Stimulated activated naive B cell treated with anti-CD40 and anti-IgM and Interleukin-4, amounts not matched to agents 10 μg/mL and 1 μg/mL and 100 μg/mL, for 72 hours (primary cell): ENCODE data around the gene GFM1.

Experiments
- ATAC-seq, 2 donors: fragments of 150-1000 bp; cut with Tn5 transposase; replicated peaks; 2 replicates each; pipeline ENCODE4 v1.10.0; 2021; ENCODE audit warnings: moderate library complexity in 1 of 2
- DNase-seq: peaks from one replicate; pipeline ENCODE4 v3.0.0; 2021
- H3K27ac Mint-ChIP-seq: one replicate; pipeline ENCODE4 v1.8.0; 2022; ENCODE audit warnings: mild to moderate bottlenecking, mixed read lengths
- H3K27me3 Mint-ChIP-seq, 2 donors: one replicate each; pipeline ENCODE4 v1.8.0; 2022; ENCODE audit warnings: mixed read lengths in 2 of 2
- H3K36me3 Mint-ChIP-seq, 2 donors: one replicate each; pipeline ENCODE4 v1.8.0; 2022; ENCODE audit warnings: mixed read lengths in 2 of 2, mild to moderate bottlenecking in 1 of 2
- H3K4me1 Mint-ChIP-seq, 2 donors: one replicate each; pipeline ENCODE4 v1.8.0; 2022; ENCODE audit warnings: mixed read lengths in 2 of 2, mild to moderate bottlenecking in 1 of 2
- H3K4me3 Mint-ChIP-seq, 2 donors: one replicate each; pipeline ENCODE4 v1.8.0; 2022; ENCODE audit warnings: mild to moderate bottlenecking in 2 of 2, mixed read lengths in 2 of 2, moderate library complexity in 1 of 2
- H3K9me3 Mint-ChIP-seq, 2 donors: one replicate each; pipeline ENCODE4 v1.8.0; 2022; ENCODE audit warnings: mixed read lengths in 2 of 2, mild to moderate bottlenecking in 1 of 2

The GFM1 gene

DNA sequence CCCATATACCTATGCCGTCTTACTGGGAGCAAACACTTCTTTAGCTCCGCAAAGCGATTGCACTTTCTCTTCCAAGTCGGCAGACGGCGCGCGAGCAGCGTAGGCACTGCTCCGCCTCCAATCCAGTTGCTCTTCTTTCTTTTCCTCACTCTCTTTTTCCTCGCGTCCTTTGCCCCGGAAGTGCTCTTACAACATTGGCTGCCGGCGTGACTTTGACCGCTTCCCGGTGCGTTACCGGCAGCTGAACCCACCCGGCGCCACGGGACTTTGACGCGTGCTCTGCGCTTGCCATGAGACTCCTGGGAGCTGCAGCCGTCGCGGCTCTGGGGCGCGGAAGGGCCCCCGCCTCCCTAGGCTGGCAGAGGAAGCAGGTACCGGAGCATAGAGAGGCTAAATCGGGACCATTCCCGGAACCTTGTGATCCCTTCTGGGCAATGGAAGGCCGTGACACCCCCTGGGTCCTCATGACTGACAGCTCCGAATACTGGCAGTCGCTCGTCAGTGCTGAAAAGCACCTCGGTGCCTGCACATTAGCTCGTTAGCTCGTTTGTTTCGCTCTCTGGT lies at the start of gene GFM1:
Gene GFM1 (plus strand): TSS at position 183 of the 564 bp plus-strand sequence. CDS start 108 bp downstream, at position 291.
- peak; percentile 96 to 99 for ATAC-seq
- H3K9me3 Mint-ChIP-seq: no peaks in the 10 kb centered on the region
- DNase-seq: peak; percentile 89
- H3K4me3 Mint-ChIP-seq: peak within 1 kb of the TSS; percentile 95 to 99
- no peaks in the 10 kb centered on the region for H3K27me3 Mint-ChIP-seq
- H3K4me1 Mint-ChIP-seq: peaks cover 0 to 13% of the 10 kb centered on the region in 2 donors
- H3K36me3 Mint-ChIP-seq: peaks cover 11 to 16% of the 10 kb centered on the region in 2 donors
- peak within 1 kb of the TSS; percentile 97 for H3K27ac Mint-ChIP-seq

- no peak overlapping the region for H3K4me3 Mint-ChIP-seq
- ATAC-seq (no peak), DNase-seq (no peak)
- H3K4me1 Mint-ChIP-seq: no peaks in the 10 kb centered on the region
- H3K9me3 Mint-ChIP-seq: no peaks in the 10 kb centered on the region
- H3K27me3 Mint-ChIP-seq: no peaks in the 10 kb centered on the region
- no peak overlapping the region for H3K27ac Mint-ChIP-seq
- H3K36me3 Mint-ChIP-seq: no peaks in the 10 kb centered on the region
These were observed 43.5 kb upstream of the GFM1 start for GRCh38 chr3:158600787-158601186.

DNA sequence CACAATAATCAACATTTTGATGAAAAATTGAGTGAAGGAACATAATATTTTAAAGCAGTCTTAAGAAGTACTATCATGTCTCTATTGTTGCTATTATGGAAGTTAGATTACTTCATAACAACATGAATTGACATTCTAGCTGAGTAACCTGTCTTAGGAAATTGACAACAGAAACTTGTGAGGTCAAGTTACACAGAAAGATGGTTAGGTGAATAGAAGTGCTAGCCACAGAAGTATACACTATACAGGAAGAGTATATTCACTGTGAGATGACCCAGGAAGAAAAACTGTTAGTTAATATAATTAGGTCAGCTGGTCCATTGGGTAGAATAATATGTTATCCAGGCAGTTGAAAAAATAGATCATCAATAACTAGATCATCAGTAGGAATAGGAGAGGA lies 42.1 kb upstream of the GFM1 start:
- DNase-seq (no peak), ATAC-seq (no peak)
- H3K27me3 Mint-ChIP-seq: no peaks in the 10 kb centered on the region
- no peaks in the 10 kb centered on the region for H3K4me1 Mint-ChIP-seq
- no peak overlapping the region for H3K27ac Mint-ChIP-seq
- H3K4me3 Mint-ChIP-seq: no peak overlapping the region
- no peaks in the 10 kb centered on the region for H3K9me3 Mint-ChIP-seq
- no peaks in the 10 kb centered on the region for H3K36me3 Mint-ChIP-seq

- no peak overlapping the region for H3K27ac Mint-ChIP-seq
- no peaks in the 10 kb centered on the region for H3K36me3 Mint-ChIP-seq
- DNase-seq (no peak), ATAC-seq (no peak)
- no peaks in the 10 kb centered on the region for H3K4me1 Mint-ChIP-seq
- peaks cover 12 to 15% of the 10 kb centered on the region in 2 donors for H3K27me3 Mint-ChIP-seq
- H3K9me3 Mint-ChIP-seq: peaks cover 5 to 14% of the 10 kb centered on the region in 2 donors
- no peak overlapping the region for H3K4me3 Mint-ChIP-seq
These were observed 26.1 kb upstream of the GFM1 start for GRCh38 chr3:158617982-158618875.

- Mint-ChIP-seq H3K4me1 (no peaks in the 10 kb centered on the region), H3K9me3 (peaks cover 5% of the 10 kb centered on the region in 2 donors), H3K4me3 (no peak overlapping the region)
These were observed 18.4 kb upstream of the GFM1 start for GRCh38 chr3:158625881-158626280.

DNA sequence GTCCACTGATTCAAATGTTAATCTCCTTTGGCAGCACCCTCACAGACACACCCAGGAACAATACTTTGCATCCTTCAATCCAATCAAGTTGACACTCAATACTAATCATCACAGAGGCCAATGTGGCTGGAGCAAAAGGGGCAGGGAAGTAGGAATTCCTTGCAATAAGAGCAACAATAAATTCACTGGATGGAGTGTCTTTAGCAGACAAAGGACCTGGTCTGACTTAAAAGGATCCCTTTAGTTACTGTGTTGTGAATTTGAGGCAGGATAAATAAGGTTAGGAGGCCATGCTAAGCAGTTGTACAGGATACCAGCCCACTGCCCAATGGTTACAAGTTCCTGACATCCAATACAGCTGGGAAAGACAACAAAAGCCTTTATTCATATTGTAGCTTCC lies 12.3 kb upstream of the GFM1 start:
- H3K27ac Mint-ChIP-seq: no peak overlapping the region
- H3K4me1 Mint-ChIP-seq: no peaks in the 10 kb centered on the region
- H3K9me3 Mint-ChIP-seq: peaks cover 0 to 2% of the 10 kb centered on the region in 2 donors
- ATAC-seq (no peak), DNase-seq (no peak)
- H3K4me3 Mint-ChIP-seq: no peak overlapping the region
- H3K27me3 Mint-ChIP-seq: peaks cover 32 to 52% of the 10 kb centered on the region in 2 donors
- peaks cover 0 to 2% of the 10 kb centered on the region in 2 donors for H3K36me3 Mint-ChIP-seq

More at GRCh38 chr3:158625881-158626280, 18.4 kb upstream of the GFM1 start:
- Mint-ChIP-seq H3K36me3 (no peaks in the 10 kb centered on the region), H3K27me3 (peaks cover 31 to 34% of the 10 kb centered on the region in 2 donors), H3K27ac (no peak overlapping the region)
- ATAC-seq (no peak), DNase-seq (no peak)

GRCh38 chr3:158640646-158641045 lies 3.7 kb upstream of the GFM1 start:
- DNase-seq (no peak), ATAC-seq (no peak)
- Mint-ChIP-seq H3K4me1 (peaks cover 0 to 6% of the 10 kb centered on the region in 2 donors), H3K9me3 (peaks cover 0 to 2% of the 10 kb centered on the region in 2 donors), H3K36me3 (peaks cover 0 to 2% of the 10 kb centered on the region in 2 donors), H3K4me3 (no peak overlapping the region), H3K27me3 (no peaks in the 10 kb centered on the region), H3K27ac (no peak overlapping the region)

DNA sequence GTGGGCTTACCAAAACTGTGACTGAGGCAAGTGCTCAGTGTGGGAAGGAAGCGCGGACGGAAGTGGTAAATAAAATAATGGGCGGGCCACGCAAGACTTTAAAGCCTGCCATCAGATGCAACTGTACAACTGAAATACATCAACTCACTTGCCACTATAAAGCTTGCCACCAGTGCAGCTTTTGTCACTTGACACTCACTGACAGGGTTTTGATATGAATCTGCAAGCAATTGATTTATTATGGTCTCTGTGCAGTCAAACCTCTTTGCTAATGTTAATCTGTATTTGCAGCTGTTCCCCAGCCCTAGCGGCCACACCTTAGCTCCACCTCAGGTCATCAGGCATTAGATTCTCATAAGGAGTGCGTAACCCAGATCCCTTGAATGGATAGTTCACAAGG lies 2.3 kb upstream of the GFM1 start:
- DNase-seq: no peak
- Mint-ChIP-seq H3K27ac (no peak overlapping the region), H3K4me1 (peaks cover 0 to 11% of the 10 kb centered on the region in 2 donors), H3K9me3 (no peaks in the 10 kb centered on the region), H3K36me3 (peaks cover 2% of the 10 kb centered on the region in 2 donors), H3K4me3 (no peak overlapping the region), H3K27me3 (no peaks in the 10 kb centered on the region)
- ATAC-seq: no peak

DNA sequence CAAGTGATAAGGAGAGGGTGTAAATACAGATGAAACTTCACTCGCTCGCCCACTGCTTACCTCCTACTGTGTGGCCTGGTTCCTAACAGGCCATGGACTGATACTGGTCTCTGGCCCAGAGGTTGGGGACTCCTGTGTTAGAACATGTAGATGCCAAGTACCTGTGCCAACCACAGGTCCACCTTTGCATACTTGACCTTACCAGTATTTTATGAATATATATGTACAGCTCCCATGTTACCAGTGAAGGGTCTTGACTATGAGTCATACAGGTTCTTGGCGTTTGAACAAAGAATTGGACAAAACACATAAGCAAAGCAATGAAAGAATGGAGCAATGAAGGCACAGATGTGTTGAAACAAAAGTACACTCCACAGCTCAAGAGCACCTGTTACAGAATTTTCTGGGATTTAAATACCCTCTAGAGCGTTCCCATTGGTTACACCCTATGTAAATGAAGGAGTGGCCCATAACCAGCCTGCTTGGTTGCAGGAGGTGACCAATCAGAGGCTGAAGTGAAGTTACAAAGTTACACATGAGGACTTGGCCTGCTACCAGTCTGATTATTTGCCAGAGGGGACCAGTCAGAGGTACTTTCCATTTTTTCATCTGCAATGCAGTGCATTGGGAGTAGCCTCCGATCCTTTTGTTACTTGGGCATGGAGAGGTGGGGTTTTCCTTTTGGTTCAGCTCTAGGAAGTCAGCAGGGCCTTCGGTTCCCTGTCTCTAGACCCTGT lies 1.7 kb upstream of the GFM1 start:
- Mint-ChIP-seq H3K4me3 (no peak overlapping the region), H3K9me3 (no peaks in the 10 kb centered on the region), H3K4me1 (peaks cover 0 to 11% of the 10 kb centered on the region in 2 donors), H3K27ac (no peak overlapping the region), H3K27me3 (no peaks in the 10 kb centered on the region), H3K36me3 (peaks cover 2 to 3% of the 10 kb centered on the region in 2 donors)
- DNase-seq (no peak), ATAC-seq (no peak)

DNA sequence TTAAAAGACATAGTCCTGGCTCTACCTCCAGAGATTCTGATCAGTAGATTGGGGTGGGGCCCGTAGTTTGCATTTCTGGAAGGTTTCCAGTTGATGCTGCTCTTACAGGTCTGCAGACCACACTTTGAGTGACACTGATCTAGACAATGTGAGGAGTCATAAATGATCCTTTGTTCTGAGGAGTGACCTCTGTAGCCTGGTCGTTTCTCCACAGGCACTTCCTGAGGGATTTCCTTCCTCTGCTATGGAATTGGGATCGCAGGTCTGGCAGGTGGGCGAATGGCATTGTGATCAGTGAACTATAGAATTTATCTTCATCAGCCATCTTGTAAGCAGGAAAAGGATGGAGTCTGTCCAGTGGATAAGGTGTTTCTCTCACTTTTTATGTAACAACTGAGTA lies 5.5 kb downstream of the GFM1 start:
- DNase-seq: no peak
- Mint-ChIP-seq H3K27me3 (no peaks in the 10 kb centered on the region), H3K9me3 (no peaks in the 10 kb centered on the region), H3K36me3 (peaks cover 21 to 33% of the 10 kb centered on the region in 2 donors), H3K4me3 (no peak overlapping the region), H3K27ac (no peak overlapping the region), H3K4me1 (peaks cover 0 to 11% of the 10 kb centered on the region in 2 donors)
- no peak for ATAC-seq

DNA sequence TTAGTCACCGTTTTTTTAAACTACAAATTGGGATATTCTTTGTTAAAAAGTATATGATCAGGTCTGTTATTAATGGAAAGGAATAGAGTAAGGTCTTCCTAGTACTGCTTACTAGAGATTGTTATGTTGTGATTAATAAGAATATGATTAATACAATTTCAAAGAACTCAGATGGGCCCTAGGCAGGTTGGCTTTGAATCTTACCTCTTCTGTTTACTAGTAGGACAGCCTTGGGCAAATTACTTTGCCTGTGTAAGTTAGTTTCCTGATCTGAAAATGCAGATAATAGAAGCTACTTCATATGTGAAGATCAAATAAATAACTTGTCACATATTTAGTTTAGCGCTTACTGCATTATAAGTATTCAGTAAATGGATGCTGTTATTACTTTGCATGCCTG lies 6.9 kb downstream of the GFM1 start:
- ATAC-seq (no peak), DNase-seq (no peak)
- no peak overlapping the region for H3K27ac Mint-ChIP-seq
- peaks cover 26 to 37% of the 10 kb centered on the region in 2 donors for H3K36me3 Mint-ChIP-seq
- no peaks in the 10 kb centered on the region for H3K27me3 Mint-ChIP-seq
- no peaks in the 10 kb centered on the region for H3K9me3 Mint-ChIP-seq
- H3K4me1 Mint-ChIP-seq: peaks cover 0 to 5% of the 10 kb centered on the region in 2 donors
- no peak overlapping the region for H3K4me3 Mint-ChIP-seq

GRCh38 chr3:158652463-158652862 lies 8.1 kb downstream of the GFM1 start:
- Mint-ChIP-seq H3K4me3 (no peak overlapping the region), H3K9me3 (no peaks in the 10 kb centered on the region), H3K27ac (no peak overlapping the region), H3K36me3 (peaks cover 28 to 44% of the 10 kb centered on the region in 2 donors), H3K27me3 (no peaks in the 10 kb centered on the region), H3K4me1 (peaks cover 0 to 2% of the 10 kb centered on the region in 2 donors)
- DNase-seq (no peak), ATAC-seq (no peak)

- H3K4me3 Mint-ChIP-seq: no peak overlapping the region
- no peak overlapping the region for H3K27ac Mint-ChIP-seq
- H3K4me1 Mint-ChIP-seq: no peaks in the 10 kb centered on the region
- DNase-seq (no peak), ATAC-seq (no peak)
- no peaks in the 10 kb centered on the region for H3K9me3 Mint-ChIP-seq
- peaks cover 7 to 33% of the 10 kb centered on the region in 2 donors for H3K36me3 Mint-ChIP-seq
- H3K27me3 Mint-ChIP-seq: no peaks in the 10 kb centered on the region
These were observed 14.6 kb downstream of the GFM1 start for GRCh38 chr3:158658889-158659288.

DNA sequence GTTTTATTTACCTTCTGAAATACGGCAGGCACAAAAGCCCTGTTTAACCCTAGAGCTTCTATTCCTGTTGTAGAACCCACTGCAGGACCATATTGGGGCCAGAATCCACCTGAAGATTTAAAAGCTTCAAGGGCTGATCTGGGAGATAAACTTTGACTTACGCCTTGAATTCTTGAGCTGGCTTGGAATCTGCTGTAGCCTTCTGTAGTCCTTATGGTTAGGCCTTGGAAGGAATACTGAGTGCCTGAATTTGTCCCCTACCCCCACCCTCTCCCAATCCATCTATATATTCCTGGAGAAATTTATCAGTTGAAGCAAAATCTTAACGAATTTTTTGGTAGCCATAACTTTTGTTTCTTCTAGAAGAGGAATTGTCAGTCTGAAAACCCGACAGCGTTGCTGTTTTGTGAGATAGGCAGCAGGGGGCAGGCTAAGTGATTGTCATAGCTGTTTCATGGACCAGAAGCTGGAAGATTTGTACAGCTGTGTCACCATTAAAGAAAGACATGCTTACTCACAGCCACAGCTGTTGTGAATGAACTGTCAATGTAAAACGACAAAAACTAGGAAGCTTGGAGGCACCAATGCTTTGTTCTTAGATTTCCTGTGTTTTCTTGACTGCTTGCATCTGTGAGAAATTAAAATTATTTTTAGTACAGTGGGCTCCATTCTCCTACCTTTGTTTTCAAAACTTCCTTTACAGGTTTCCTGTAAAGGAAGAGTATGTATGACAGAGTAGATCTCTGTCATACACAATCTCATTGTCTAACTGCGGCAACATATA lies 15.3 kb downstream of the GFM1 start:
- no peak overlapping the region for H3K27ac Mint-ChIP-seq
- no peak overlapping the region for H3K4me3 Mint-ChIP-seq
- H3K4me1 Mint-ChIP-seq: no peaks in the 10 kb centered on the region

More for the DNA sequence above, 15.3 kb downstream of the GFM1 start:
- Mint-ChIP-seq H3K27me3 (no peaks in the 10 kb centered on the region), H3K9me3 (no peaks in the 10 kb centered on the region), H3K36me3 (peaks cover 9 to 38% of the 10 kb centered on the region in 2 donors)
- DNase-seq (peak; percentile 7), ATAC-seq (peak; percentile 69 to 72)
